HEK293 (cell line): Measurements from ENCODE around the gene ACOX2.

ENCODE experiments used
- KLF10 ChIP-seq: fragments of 450-650 bp; IDR thresholded peaks from 2 replicates; pipeline ENCODE4 v1.5.1; 2018; ENCODE audit warnings: missing biosample characterization, mild to moderate bottlenecking, missing genetic modification characterization
- ZSCAN30 ChIP-seq: fragments of 450-650 bp; IDR thresholded peaks from 2 replicates; pipeline ENCODE4 v1.5.1; 2018; ENCODE audit warnings: missing biosample characterization, mild to moderate bottlenecking, missing genetic modification characterization, moderate library complexity
- TF ChIP-seq, protein P1 (sequence below): fragments of 450-650 bp; formaldehyde crosslinking; IDR thresholded peaks from 2 replicates; pipeline ENCODE4 v1.5.1; 2016; ENCODE audit warnings: missing biosample characterization, missing genetic modification characterization

DNA sequence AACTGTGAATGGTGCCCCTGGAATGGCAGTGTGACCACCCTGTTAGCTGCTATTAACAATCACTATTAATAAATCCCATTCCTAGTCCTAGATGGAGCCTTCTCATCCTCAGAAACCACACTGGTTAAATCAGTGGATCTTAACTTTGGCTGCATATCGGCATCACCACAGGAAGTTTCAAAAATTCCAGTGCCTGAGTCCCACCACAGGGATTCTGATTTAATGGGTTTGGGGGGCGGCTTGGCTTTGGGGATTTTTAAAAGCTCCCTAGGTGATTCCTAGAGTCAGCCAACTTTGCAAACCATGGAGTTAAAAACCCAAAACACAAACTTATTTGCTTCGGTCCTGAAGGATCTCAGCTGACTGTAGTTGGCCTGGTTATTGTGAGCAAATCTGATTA, 37.1 kb upstream of the ACOX2 start:
- TF ChIP-seq, protein P1, sequence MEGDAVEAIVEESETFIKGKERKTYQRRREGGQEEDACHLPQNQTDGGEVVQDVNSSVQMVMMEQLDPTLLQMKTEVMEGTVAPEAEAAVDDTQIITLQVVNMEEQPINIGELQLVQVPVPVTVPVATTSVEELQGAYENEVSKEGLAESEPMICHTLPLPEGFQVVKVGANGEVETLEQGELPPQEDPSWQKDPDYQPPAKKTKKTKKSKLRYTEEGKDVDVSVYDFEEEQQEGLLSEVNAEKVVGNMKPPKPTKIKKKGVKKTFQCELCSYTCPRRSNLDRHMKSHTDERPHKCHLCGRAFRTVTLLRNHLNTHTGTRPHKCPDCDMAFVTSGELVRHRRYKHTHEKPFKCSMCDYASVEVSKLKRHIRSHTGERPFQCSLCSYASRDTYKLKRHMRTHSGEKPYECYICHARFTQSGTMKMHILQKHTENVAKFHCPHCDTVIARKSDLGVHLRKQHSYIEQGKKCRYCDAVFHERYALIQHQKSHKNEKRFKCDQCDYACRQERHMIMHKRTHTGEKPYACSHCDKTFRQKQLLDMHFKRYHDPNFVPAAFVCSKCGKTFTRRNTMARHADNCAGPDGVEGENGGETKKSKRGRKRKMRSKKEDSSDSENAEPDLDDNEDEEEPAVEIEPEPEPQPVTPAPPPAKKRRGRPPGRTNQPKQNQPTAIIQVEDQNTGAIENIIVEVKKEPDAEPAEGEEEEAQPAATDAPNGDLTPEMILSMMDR, result no peak
- TF ChIP-seq ZSCAN30 (tag by site-specific recombination) (no peak), KLF10 (tag by site-specific recombination) (no peak)
